ENCODE results near the gene FBXL7.

The FBXL7 gene

DNA sequence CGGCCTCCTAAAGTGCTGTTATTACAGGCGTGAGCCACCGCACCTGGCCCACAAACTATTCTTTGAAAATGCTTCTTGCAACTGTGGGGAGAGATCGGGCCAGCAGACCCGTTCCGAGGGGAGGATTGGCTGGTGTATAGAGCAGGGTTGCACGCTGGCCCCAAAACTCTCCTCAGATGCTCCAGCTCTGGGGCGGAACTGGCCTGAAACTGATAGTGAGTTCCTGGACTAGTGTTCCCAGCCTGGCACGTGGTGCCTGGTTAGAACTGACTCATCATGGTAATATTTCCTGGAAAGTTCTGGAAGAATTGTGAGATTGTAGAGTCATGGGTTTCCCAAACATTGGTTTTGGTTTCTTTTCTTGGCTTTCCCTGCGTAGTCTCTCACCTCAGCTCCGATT is 120.5 kb downstream of the FBXL7 start:
- no peak for ATAC-seq

DNA sequence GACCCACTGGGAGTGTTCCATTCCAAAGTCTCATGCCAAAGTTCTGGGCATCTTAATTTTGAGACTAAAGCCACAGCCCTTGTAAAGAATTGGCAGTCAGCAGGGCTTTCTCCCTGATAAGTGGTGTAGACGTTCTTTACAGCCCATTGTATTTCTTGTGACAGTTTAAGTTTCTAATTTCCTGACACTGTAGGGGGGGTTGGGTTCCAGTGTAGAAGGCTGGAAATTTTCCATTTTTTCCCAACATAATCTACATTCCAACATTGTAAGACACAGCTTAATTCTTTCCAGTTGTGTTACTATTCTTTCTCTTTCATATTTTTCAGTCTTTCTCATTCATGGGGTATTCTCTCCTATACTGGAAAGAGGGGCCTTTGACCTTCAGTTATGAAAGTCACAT is 121.1 kb downstream of the FBXL7 start:
- ATAC-seq = no peak

DNA sequence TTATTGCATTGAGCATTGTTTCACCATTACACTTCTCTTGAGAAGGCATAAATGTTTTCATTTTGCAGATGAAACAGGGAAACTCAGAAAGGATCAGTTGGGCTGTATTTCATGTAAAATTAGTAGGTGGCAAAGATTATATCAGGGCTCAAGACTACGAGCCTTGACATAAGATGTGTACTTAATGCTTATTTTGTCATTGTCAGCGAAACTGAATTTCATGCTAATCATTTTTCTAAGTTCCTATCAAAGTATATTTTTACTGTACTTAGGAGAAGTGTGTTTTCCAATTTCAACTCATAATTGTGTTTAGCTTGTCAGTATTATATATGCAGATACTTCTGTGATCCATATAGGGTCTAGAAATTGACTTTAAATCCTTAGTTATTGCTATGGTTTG is 123.8 kb downstream of the FBXL7 start:
- ATAC-seq = no peak

DNA sequence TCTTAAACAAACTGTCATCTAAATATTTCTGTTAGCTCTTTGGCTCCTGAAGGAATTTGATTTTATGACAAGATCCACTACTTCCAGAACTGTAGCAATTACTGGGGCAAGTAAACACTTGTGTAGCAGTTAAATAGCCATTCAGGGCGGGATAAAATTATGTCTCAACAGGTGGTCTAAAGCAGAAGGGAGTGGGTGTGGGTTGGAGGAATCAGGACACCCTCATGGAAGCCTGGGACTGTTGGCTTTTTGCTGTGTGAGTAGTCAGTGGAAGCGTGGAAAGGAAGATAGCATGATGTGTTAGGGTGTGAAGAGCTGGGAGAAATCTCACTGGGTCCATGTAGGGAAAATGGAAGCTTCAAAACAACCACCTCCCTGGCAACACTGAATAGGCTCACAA is 127.1 kb downstream of the FBXL7 start:
- ATAC-seq = no peak

DNA sequence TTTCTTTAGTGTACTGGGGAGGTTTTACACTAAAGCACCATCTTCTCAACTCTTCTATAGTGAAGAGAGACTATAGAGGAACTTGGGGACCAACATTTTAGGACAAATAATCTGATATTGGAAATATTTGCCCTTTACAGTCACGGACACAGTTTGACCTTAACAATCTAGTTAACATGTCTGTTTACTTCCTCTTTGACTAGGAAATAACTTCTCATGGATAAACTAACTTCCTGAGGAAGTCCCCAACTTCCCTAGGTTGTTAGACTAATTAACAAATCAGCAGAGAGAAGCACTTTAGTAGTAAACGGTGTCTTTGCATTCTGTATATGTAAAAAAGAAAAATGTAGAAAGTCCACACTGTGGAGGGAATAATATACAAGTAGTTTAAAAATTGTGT is 127.7 kb downstream of the FBXL7 start:
- no peak for ATAC-seq

DNA sequence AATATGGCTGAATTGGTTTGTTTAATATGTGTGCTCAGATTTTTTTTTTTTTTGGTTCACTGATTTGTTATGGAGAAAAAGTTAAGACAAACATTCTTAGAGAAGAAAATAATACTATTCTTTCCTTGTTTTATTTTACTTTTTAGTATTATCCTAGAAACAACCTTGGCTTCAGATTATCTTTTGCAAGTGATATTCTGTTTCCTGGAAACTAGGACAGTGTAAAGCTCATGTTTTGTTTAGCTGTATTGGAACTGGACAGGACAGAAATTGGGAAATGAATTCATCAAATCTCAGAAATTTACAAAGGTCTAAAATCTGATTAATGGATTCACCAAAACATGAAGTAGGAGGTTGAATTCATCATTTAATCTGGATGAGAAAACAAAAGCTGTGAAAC is 130.5 kb downstream of the FBXL7 start:
- ATAC-seq = no peak

DNA sequence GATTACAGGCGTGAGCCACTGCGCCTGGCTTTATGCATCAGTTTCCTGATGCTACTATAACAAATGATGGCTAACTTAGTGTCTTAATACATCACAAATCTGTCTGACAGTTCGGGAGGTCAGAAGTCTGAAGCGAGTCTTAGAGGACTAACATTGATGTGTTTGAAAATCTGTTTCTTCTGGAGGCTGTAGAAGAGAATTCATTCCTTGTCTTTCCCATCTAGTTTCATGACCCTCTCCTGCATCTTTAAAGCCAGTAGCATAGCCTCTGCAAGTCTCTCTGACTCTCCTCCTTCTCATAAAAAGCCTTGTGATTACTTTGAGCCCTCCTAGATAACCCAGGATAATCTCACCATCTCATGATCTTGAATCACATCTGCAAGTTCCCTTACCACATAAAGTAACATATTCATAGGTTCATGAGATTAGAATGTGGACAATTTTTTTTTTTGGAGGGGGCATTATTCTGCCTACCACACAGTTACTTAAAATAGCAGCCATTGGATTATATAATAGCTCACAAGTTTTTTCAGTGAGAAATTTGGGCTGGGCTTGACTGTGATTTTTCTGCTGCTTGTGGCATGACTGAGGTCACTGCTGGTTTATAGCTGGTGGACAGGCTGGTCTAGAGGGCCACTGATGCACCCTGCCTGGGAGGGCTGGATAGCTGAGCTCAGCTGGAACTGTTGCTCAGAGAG is 134.8 kb downstream of the FBXL7 start:
- ATAC-seq = no peak

DNA sequence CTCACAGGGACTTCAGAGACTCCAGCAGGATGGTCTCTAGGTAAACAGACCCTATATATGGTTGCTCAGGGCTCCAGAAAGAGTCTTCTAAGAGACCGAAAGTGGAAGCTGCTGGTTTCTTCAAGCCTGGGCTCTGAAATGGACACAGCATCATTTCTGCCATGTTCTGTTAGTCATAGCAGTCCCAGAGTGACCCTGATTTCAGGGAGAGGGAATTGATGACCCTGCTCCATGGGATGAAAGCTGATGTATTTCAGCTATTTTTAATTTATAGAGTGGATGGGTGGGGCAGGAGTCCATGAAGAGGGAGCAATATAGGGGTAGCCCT is 135.3 kb downstream of the FBXL7 start:
- ATAC-seq = no peak

DNA sequence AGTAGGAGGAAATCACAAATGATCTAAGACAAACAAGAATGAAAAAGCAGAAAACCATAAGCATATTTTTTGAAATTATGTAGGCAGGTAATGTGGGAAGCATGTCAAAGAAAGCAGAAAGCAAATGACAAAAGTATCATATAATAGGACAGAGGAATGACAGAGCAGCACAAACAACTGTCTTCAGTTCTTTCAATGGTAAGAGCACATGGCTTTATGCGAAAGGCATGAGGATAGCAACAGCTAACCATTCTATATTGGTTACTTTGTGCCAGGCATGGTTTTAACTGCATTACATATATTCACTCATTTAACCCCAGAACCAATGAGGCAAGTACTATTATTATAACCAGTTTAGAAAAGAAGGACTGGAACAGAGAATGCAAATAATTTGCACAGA is 137.4 kb downstream of the FBXL7 start:
- no peak for ATAC-seq

DNA sequence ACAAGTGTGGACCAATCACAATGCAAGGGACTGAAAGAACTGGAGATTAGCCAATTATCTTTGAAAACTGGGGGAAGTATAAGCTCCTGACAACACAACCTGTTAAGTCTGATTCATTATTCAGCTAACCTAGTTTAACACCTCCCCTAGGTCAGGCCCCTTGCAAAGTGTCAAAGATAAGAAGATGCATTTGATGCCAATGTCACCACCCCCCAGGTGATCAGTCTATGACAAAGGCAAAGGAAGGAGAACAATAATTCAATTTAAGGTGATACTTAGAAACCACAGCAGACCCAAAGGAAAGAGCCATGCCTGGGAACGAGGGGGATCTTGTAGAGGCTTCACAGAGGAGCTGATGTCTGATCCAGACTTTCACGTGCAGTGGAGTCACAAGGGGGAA is 137.9 kb downstream of the FBXL7 start:
- no peak for ATAC-seq

DNA sequence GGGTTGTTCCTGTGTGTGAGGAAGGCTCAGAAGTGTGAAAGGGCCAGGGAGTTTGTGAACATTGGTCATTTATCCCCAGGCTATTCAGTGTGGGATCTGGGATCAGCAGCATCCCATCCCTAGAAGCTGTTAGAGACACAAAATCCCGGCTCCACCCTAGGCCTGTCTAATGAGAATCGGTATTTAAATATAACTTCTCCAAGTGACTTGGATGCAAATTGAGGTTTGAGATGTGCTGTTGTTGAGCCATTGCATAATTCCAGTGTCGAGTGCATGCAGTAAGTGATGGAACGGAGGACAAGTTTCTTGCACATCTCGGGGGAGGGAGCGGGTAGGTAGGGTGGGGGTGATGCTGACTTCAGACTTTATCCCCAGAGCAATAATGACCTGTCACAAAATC is 138.3 kb downstream of the FBXL7 start:
- ATAC-seq = no peak

DNA sequence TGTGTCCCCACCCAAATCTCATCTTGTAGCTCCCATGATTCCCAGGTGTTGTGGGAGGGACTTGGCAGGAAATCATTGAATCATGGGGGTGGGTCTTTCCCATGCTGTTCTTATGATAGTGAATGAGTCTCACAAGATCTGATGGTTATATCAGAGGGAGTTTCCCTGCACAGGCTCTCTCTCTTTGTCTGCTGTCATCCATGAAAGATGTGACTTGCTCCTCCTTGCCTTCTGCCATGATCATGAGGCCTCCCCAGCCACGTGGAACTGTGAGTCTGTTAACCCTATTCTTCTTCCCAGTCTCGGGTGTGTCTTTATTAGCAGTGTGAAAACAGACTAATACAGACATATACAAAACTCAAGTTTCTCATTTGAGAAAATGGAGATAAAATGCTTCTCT is 139.3 kb downstream of the FBXL7 start:
- ATAC-seq = no peak

DNA sequence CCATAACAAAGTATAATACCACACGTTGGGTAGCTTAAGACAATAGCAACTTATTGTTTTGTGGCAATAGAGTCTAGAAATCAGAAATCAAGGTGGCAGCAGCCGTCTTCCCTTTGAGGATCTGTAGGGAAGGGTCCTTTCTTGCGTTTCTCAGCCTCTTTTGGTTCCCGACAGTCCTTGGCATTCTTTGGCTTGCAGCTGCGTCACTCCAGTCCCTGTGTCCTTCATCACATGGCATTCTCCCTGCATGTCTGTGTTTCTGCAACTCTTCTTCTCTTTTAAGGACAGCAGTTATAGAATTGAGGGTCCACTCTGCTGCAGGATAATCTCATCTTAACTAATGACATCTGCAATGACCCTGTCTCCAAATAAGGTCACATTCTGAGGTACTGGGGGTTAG is 140.1 kb downstream of the FBXL7 start:
- no peak for ATAC-seq

DNA sequence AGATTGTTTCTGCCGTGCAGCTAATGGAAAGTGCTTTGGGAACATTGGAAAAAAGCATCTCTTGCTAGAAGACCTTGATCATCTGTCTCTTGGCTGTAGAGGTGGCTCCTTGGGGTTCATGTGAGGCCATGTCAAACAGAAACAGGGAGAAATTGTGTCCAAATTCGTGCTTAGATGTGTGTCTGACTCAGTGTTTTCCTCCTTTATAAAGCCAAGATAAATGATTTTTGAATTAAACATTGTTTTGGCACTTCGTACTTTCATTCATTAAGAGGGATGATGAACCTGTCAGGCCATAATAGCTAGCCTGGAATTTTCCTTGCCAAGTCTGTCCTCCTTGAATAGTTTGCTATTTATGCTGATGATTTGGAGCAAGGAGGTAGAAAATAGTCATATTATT is 143.8 kb downstream of the FBXL7 start:
- ATAC-seq = no peak

DNA sequence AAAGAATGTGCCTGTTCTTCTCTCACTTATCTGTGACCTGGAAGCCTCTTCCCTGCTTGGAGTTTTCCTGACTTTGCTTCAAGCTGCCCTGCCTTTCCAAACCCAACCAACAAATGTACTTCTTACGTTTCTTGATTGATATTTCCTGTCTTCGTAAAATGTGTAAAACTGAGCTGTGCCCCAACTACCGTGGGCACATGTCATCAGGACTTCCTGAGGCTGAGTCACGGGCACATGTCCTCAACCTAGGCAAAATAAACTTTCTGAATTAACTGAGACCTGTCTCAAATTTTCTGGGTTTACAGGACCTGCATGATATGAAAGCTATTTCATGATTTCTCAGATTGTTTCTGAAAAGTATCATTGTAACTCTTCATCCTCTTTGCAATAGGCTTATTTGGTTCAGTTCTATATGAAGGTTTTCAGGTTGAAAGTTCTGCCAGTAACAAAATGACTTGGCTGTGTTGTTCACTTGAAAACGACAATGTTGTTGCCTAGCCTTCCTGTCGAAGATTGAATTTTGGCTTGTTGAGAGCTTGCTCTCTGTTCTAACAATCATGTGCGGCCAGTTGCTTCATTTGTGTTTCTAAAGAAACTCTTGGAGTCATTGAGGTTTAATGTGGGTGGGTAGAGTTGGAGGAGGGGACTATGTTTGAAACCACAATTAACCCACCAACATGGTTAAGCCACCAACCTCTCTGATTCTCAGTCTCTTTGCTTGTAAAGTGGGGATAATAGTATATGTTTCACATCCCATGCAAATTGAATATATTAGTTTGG is 145.6 kb downstream of the FBXL7 start:
- no peak for ATAC-seq

DNA sequence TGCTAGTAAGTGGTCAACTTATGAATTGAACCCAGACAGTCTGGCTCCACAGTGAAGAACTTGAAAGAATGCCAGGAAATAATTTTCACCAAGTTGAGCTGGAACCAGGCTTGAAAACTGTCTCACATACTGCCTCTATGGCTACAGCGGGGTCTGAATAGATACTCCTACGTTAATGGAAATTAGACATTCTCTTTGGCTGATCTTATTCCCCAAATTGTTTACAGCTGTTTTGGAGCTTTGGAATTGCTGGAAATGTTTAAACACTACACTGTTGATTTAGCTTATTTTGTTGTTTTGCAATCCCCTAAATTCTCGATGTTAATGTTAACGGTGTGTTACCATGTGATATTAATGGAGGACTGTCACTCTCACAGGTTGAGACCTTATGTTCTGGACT is 146.4 kb downstream of the FBXL7 start:
- no peak for ATAC-seq

DNA sequence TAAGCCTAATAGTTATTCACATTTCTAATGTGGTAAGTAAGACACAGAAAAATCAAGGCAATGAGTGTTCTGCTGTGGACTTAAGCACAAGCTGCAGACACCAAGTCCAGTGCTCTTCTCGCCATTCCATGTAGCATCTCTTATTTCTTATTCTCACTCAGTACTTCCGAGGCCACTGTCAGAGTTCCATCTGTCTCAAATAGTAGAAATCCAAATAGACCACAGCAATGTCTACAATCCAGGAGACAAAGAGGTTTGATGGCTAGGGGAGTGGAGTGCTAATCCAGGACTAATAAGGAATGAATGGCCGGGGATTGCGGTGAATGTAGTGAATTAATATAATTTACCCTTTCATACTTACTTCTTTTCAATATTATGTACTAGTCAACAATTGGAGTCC is 147.3 kb downstream of the FBXL7 start:
- ATAC-seq = no peak

DNA sequence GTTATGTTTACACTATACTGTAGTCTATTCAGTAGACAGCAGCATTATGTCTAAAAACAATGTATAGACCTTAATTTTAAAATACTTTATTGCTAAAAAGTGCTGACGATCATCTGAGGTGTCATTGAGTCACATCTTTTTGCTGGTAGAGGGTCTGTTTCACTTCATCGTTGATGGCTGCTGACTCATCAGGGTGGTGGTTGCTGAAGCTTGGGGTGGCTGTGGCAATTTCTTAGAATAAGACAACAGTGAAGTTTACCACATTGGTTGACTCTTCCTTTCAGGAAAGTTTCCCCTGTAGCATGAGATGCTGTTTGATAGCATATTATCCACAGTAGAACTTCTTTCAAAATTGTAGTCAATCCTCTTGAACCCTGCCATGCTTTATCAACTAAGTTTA is 150.3 kb downstream of the FBXL7 start:
- ATAC-seq = no peak

DNA sequence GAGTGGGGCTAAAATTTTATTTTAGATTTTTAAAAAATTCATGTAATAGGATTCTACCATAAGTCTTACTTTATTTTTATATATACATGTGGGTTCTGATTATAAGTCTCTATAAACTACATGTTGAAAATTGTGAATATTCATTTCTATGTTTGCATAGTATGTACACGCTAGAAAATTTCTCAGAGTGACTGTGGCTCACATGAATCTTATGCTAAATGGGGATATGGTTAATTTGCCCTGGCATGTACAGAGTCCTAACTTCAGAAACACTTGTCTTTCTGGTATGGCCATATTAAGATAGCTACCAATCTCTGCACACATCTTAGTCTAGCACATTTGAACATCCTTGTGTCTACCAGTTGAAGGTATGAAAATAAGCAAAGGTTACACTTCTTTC is 154.8 kb downstream of the FBXL7 start:
- no peak for ATAC-seq

DNA sequence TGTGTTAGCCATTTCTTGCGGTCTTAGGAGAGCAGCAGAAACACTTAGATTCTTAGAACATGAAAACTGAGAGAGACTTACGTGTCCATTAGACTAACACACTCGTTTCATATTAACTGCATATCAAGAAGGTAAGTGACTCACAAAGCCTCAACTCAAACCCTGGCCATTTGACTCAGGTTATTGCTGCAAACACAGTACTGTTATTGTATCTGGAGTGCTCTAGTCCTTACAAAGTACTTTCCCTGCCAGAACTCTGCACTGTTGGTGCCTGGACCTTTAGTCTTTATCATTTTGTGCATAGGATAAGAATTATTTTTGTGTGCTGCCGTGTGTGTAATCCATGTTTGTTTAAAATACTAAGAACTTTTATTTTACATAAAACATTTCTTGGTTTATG is 155.7 kb downstream of the FBXL7 start:
- no peak for ATAC-seq

DNA sequence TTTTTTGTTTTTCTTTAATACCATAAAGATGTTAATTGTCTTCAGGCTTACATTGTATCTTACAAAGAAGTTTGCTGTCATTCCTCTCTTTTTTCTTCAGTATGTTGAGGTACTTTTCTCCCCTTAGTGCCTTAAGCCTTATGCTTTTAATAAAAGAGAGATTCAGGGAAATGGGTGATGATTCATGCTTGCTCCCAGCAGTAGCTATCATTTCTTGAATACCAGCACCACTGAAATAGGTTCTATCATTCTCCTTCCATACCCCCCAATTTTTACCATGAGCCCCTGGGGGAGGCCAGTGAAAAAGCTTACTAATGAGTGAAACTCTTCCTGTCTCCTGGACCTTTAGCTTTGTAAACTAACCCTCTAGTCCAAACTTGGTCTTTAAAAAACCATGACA is 165.0 kb downstream of the FBXL7 start:
- no peak for ATAC-seq

DNA sequence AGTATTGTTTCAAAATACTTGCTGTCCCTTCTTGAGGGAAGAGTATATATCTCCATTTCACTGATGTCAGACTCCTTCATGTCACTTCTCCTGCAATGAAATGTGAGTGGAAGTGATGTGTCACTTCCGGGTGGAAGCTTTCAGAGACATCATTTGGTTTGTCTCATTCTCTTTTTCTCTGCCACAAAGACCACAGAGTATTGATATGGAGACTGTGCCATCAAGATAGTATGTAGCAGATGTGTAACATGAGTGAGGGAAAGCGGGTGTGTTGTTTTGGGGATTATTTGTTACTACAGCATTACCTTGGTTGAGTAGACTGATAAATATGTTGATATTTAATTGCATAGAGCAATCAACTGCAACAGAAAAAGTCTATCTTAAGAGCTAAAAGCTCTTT is 169.8 kb downstream of the FBXL7 start:
- no peak for ATAC-seq

DNA sequence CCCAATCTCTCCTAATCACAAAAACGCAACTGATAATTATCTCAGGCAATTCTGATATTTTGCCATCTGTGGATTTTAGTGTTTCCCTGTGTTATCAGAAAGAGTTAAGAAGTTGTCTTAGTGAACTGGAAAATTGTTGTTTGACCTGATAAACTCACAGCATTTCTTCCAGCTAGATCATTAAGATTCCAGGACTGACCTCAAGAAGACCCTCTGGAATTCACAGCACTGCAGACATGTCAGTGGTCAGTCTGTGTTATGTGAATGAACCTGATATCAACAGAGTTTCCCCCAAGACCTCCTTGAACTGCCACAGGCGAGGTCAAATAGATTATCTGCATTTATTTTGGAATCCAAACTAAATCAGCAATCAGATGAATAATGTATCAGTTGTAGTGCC is 174.7 kb downstream of the FBXL7 start:
- no peak for ATAC-seq

DNA sequence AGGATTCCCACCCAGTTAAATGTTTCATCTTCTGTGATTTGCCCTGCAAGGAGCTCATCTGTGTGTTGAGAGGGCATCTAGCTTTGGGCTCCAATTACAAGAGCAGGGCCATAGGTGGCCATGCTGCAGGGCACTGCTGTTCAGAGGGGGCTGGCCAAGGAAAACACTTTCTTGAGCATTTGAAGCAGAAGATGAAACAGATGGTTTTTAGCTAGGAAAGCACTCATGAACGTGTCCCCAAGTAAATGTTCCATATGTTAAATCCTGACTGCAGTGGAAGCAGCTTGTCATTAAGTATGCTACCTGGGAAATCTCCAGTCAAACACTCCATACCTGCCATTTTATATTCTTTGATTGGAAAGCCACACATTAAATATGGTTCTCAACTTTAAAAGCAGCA is 176.6 kb downstream of the FBXL7 start:
- ATAC-seq = no peak

DNA sequence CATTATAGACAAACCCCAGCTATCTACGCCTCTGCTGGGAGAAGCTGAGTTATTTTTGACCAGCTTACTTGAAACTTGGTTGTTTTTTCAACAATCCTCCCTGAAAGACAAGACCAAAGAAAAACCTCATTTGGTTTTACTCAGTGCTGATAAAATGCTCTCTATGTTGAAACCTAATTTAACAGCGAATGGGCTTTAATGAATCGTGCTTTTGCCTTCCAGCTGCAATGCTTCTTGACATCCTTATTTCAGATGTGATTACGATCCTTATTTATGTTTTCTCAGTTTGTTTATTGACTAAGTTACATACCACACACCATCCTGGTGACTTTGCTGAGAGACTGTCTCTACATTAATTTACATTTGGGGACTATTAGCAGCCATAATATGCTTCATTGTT is 179.2 kb downstream of the FBXL7 start:
- ATAC-seq = no peak

Data from activated CD4-positive, CD25-positive, alpha-beta regulatory T cell treated with anti-CD3 and anti-CD28 coated beads, Interleukin-2, amount 50 U/mL, for 24 hours (primary cell).